K562 (cell line): ENCODE data around the gene CSNK2A1. TPM values are rescaled to one million over a fixed set of nuclear protein-coding genes. Genes with fewer than 3 reads are reported as not detected.
A peak's percentile ranks its signal among the peaks of the same experiment; 100 is the strongest.

Experiments used
- C11orf30 ChIP-seq: fragments of 450-650 bp; IDR thresholded peaks from 2 replicates; pipeline ENCODE4 v1.6.1; 2016; ENCODE audit warnings: low read depth, mild to moderate bottlenecking
- COPS2 ChIP-seq: fragments of 450-650 bp; conservative IDR thresholded peaks from 2 replicates; pipeline ENCODE4 v1.6.1; 2016; ENCODE audit warnings: mild to moderate bottlenecking, moderate library complexity
- HNRNPK ChIP-seq: fragments of 200-400 bp; formaldehyde crosslinking; IDR thresholded peaks from one replicate; pipeline ENCODE4 v1.6.1; 2018; ENCODE audit warnings: mild to moderate bottlenecking, low read depth, low read length; ENCODE audit not compliant: poor library complexity, severe bottlenecking
- KDM1A ChIP-seq, 2 experiments: fragments of 450-650 bp; IDR thresholded peaks; 2 replicates each; pipeline ENCODE4 v1.6.1; 2016; ENCODE audit warnings: mild to moderate bottlenecking in 2 of 2
- NR4A1 ChIP-seq, 2 experiments: fragments of 250-450 bp in 1 of 2; fragments of 450-650 bp in 1 of 2; sonication (Bioruptor Pico) in 1 of 2; IDR thresholded peaks; 2 replicates each; pipeline versions ENCODE4 v1.4.0 to v1.6.1; 2016 to 2020; ENCODE audit warnings: mild to moderate bottlenecking in 2 of 2, missing compliant biosample characterization in 1 of 2, missing genetic modification characterization in 1 of 2, moderate library complexity in 1 of 2
- YBX1 ChIP-seq: fragments of 450-650 bp; IDR thresholded peaks from 2 replicates; pipeline ENCODE4 v1.7.1; 2016; ENCODE audit warnings: mild to moderate bottlenecking
- ZNF589 ChIP-seq: fragments of 200-800 bp; sonication (Bioruptor generic); IDR thresholded peaks from 2 replicates; pipeline ENCODE4 v1.6.1; 2016; ENCODE audit warnings: low read depth, missing genetic modification characterization, missing compliant biosample characterization
- polyA plus RNA-seq, 8 experiments: library from polyadenylated mRNA; depleted of rRNA in 4 of 8; stranded (reverse) in 5 of 8; unstranded in 3 of 8; fragments of >200 nt; fragmentation: Nextera tagmentation in 2 of 8; fragmentation: Illumina TruSeq in 1 of 8; extraction: Ambion mirVana in 2 of 8; extraction: Trizol in 1 of 8; gene quantifications; 2 replicates each; pipeline versions ENCODE4 v1.2.1 to v1.2.3, GENCODE V29; 2011 to 2014; ENCODE audit warnings: inconsistent platforms in 1 of 8, missing spikeins in 1 of 8
- total RNA-seq, 7 experiments: library from RNA; depleted of rRNA in 6 of 7; stranded (reverse); fragments of >200 nt in 6 of 7; fragmentation: Illumina TruSeq in 2 of 7; extraction: Trizol in 2 of 7; gene quantifications; 2 replicates each; pipeline versions ENCODE4 v1.2.1 to v1.2.3, GENCODE V29; 2011 to 2021; ENCODE audit warnings: low replicate concordance in 1 of 7
- TF ChIP-seq, protein P1 (sequence below): fragments of 250-450 bp; sonication (Bioruptor Pico); IDR thresholded peaks from 2 replicates; pipeline ENCODE4 v1.8.0; 2022; ENCODE audit warnings: inconsistent platforms, mild to moderate bottlenecking, moderate library complexity, borderline replicate concordance
- TF ChIP-seq, protein P2 (sequence below), 2 experiments: IDR thresholded peaks in 1 of 2; conservative IDR thresholded peaks in 1 of 2; 2 replicates each; pipeline ENCODE4 v1.6.1; 2016; ENCODE audit warnings: low read depth in 2 of 2, mild to moderate bottlenecking in 1 of 2, missing compliant biosample characterization in 1 of 2, missing genetic modification characterization in 1 of 2, moderate library complexity in 1 of 2
- TF ChIP-seq, protein P3 (sequence below): fragments of 200-800 bp; sonication (Bioruptor generic); IDR thresholded peaks from 2 replicates; pipeline ENCODE4 v1.6.1; 2016; ENCODE audit warnings: missing genetic modification characterization, missing compliant biosample characterization
- TF ChIP-seq, protein P4 (sequence below): fragments of 450-650 bp; formaldehyde crosslinking; IDR thresholded peaks from 2 replicates; pipeline ENCODE4 v1.4.0; 2022; ENCODE audit warnings: missing genetic modification characterization

Gene CSNK2A1
- total and polyA plus RNA-seq, 9 of the 15 experiments (the other 6 are each of a cell fraction or from before 2014, with no cell fraction given): 71.0 to 251 (median 103) TPM

DNA sequence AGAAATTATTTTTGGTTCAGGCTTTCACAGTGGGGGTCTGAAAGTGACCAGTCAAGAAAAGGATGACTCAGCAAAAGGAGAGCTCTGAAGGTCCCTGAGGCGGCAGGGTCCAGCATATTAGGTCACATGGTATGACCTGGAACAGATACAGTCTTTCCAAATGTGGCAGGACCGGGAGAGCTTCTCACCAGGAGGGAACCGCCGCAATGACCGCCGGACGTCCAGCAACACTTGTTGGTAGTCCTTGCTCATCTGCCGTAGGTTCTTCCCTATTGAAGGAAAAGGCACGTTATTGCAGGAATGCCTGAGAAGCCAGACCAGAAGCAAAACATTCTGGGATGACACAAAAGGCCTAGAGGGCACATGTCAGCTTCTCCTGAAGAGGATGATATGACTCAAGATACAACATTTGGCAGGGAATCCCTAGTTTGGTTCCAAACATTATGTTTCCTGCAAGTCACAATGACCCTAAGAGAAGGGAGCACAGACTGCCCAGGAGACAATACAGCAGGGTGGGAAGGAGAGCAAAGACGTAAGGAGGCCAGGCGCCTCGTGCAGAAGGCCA, 98.6 kb downstream of the CSNK2A1 start (continued):
- TF ChIP-seq HNRNPK (no peak), ZNF589 (CRISPR knock-in tag) (no peak), C11orf30 (peak; percentile 98), NR4A1 (CRISPR knock-in tag; IDR thresholded peaks at IDR 0.05) (no peak), NR4A1 (tag; IDR thresholded peaks at IDR 0.05) (no peak), COPS2 (no peak), KDM1A (IDR thresholded peaks at IDR 0.05) (no peak), YBX1 (no peak)
- TF ChIP-seq, protein P1, sequence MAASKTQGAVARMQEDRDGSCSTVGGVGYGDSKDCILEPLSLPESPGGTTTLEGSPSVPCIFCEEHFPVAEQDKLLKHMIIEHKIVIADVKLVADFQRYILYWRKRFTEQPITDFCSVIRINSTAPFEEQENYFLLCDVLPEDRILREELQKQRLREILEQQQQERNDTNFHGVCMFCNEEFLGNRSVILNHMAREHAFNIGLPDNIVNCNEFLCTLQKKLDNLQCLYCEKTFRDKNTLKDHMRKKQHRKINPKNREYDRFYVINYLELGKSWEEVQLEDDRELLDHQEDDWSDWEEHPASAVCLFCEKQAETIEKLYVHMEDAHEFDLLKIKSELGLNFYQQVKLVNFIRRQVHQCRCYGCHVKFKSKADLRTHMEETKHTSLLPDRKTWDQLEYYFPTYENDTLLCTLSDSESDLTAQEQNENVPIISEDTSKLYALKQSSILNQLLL (CRISPR knock-in tag): no peak
- TF ChIP-seq, protein P2, sequence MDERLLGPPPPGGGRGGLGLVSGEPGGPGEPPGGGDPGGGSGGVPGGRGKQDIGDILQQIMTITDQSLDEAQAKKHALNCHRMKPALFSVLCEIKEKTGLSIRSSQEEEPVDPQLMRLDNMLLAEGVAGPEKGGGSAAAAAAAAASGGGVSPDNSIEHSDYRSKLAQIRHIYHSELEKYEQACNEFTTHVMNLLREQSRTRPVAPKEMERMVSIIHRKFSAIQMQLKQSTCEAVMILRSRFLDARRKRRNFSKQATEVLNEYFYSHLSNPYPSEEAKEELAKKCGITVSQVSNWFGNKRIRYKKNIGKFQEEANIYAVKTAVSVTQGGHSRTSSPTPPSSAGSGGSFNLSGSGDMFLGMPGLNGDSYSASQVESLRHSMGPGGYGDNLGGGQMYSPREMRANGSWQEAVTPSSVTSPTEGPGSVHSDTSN (CRISPR knock-in tag; IDR thresholded peaks at IDR 0.05; ENCODE audit: low read depth): no peak
- TF ChIP-seq, protein P2 (tag; conservative IDR thresholded peaks at IDR 0.05; ENCODE audit: low read depth): no peak
- TF ChIP-seq, protein P3, sequence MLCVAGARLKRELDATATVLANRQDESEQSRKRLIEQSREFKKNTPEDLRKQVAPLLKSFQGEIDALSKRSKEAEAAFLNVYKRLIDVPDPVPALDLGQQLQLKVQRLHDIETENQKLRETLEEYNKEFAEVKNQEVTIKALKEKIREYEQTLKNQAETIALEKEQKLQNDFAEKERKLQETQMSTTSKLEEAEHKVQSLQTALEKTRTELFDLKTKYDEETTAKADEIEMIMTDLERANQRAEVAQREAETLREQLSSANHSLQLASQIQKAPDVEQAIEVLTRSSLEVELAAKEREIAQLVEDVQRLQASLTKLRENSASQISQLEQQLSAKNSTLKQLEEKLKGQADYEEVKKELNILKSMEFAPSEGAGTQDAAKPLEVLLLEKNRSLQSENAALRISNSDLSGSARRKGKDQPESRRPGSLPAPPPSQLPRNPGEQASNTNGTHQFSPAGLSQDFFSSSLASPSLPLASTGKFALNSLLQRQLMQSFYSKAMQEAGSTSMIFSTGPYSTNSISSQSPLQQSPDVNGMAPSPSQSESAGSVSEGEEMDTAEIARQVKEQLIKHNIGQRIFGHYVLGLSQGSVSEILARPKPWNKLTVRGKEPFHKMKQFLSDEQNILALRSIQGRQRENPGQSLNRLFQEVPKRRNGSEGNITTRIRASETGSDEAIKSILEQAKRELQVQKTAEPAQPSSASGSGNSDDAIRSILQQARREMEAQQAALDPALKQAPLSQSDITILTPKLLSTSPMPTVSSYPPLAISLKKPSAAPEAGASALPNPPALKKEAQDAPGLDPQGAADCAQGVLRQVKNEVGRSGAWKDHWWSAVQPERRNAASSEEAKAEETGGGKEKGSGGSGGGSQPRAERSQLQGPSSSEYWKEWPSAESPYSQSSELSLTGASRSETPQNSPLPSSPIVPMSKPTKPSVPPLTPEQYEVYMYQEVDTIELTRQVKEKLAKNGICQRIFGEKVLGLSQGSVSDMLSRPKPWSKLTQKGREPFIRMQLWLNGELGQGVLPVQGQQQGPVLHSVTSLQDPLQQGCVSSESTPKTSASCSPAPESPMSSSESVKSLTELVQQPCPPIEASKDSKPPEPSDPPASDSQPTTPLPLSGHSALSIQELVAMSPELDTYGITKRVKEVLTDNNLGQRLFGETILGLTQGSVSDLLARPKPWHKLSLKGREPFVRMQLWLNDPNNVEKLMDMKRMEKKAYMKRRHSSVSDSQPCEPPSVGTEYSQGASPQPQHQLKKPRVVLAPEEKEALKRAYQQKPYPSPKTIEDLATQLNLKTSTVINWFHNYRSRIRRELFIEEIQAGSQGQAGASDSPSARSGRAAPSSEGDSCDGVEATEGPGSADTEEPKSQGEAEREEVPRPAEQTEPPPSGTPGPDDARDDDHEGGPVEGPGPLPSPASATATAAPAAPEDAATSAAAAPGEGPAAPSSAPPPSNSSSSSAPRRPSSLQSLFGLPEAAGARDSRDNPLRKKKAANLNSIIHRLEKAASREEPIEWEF (CRISPR knock-in tag): no peak
- TF ChIP-seq, protein P4, sequence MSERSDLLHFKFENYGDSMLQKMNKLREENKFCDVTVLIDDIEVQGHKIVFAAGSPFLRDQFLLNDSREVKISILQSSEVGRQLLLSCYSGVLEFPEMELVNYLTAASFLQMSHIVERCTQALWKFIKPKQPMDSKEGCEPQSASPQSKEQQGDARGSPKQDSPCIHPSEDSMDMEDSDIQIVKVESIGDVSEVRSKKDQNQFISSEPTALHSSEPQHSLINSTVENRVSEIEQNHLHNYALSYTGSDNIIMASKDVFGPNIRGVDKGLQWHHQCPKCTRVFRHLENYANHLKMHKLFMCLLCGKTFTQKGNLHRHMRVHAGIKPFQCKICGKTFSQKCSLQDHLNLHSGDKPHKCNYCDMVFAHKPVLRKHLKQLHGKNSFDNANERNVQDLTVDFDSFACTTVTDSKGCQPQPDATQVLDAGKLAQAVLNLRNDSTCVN (CRISPR knock-in tag): no peak
